Measurements from ENCODE around the gene MYCBP.

MYCBP gene

GRCh38 chr1:38819040-38819439 lies 54.1 kb downstream of the MYCBP start:
- no peak for DNase-seq

DNA sequence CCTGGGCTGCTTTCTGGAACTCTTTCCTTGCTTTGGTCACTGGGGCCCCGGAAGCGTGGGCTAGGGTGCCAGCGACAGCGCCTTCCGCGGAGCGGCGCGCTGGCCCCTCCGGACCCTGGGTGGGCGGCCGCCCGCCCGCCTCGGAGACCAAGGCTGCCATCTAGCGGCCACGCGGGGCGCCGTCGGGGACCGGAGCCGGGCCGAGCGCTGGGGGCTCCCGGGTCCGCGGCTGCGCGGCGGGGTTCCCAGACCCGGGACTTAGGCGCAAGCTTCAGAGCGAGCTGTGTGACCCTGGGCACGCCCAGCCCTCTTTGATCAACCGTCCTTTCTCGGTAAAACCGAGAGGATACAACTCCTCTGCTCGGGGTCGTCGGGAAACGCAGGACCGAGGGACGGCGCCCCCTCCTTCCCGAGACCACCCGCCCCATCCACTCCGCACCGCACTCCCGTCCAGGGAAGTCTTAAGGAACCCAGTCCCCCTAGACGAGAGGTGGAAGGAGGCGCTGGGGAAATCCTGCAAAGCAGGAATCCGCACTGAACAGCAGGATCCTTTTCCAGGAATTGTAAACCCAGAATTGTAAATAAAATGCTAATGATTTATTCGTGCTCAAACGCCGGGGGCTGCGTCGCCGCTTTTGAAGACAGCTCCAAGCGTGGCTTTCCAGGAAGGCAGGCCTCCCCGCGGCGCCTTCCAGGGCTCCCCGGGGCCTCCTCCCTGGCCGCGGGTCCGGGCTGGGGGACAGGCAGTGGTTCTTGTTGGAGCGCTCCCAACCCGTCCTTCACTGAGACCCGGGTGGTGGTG lies 54.8 kb downstream of the MYCBP start:
- DNase-seq = no peak

DNA sequence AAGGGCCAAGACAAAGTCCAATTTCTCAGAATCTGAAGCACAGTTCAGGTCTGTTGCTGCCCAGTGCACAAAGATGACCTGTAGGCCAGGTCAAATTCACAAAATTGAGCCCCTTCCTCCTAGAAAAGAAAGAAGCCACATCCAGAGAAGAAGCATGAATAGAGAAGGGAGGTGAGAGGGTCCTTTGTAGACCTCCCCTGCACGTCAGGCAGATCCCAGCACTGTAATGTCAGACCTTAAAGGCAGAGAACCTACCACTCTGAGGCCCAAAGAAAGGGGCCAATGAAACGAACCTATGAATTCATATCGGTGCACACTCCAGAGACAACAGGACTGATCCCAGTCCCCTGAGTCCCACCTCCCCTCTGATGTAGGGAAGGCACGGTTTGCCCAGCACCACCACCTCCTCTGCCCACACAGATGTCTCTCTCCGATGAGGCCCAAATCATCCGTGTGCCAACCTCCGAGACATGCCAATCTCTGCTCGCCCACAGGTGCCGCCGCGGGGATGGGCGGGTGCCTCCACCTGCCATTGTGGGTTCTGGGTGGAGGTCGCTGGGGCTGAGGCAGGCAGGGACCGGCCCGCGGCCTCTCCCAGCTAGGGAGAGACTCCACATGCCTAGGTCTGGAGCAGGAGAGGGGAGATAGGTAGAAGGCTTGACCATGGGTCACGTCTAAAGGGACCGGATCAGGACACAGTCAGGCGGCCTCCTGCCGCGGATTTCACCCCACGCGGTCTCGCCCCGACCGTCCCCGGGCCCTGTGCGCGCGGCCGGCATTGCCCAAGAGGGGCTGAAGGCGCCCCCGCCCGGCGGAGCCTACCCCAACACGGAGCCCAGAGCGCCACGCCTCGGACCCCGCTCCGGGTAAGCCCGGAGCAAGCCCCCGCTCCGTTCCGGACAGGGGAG lies 55.6 kb downstream of the MYCBP start:
- no peak for DNase-seq

DNA sequence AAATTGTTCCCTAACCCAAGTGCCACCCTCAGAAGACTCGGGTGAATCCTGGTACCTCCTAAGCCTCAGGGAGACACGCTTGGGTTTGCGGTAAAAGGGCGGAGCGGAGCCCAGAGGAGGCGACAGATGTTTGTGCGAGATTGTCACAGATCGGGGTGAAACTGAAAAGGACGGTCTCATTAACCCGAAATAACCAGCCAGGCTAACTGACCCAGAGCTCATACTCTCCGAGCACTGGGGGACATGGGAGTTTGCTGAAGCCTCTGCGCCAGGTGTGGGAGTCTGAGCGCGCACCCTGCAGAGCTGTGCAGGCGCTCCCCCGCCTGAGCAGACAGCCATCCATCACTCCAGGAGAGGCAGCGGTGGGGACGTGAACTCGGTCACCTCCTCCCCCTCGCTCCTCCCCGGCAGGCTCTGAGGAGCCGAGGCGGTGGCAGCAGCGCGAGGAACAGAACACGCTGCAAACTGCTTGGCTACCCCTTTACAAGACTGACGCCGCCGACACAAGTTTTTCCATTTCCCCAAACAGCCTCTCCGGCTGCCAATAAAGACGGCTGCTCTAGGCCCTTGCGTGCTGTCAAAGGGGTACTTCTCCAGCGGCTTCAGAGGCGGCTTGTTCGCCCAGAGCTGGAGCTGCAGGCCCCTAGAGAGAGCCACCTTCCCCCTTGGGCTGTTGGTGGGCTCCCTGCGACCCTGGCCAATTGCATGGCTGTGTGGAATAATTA lies 57.1 kb downstream of the MYCBP start:
- DNase-seq = no peak

DNA sequence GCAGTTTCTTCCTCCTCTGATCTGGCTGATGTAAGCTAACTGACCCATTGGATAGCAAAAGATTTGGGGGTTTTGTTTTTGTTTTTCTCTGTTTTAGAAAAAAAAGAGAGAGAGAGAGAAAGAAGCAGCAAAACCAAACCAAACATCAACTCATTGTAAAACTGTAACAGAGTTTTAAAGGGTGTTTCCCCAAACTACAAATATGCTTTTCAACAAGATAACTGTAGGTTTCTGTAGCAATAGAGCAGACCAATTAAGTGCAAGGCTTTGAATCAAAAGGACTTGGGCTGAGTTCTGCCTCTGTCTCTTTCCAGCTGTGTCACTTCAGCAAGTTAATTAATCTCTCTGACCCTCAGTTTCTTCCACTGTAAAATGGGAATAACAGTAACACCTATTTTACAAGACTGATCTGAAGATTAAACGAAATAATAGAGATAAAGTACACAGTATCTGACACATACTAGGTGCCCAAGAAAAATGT lies 58.1 kb downstream of the MYCBP start:
- DNase-seq = no peak

DNA sequence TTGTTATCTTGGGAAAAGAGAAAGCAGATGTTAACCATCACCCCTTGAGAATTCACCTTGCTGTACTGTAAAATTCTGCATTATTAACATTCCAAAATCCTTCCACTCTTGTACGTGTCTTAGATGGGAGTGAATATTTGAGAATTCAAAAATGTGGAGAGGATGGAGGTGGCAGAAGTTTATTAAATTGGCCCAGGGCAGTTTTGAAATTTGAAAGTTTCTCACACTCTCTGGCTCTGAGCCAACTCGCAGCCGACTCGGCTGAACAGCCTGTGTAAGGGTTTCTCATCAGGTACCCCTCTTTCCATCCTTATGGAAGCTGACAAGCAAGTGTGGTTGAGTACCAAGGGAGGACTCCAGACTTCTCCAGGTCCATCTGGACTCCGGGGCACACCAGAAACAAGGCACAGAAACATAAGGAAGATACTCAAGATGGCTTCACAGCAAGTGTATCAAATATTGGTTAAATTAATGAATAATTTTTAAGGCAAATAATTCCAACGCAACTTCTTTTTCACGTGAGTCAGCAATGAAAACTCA lies 58.6 kb downstream of the MYCBP start:
- DNase-seq = no peak

- no peak for DNase-seq
These were observed 60.2 kb downstream of the MYCBP start for GRCh38 chr1:38812981-38813380.
